Upper lobe of right lung (tissue), 1 donor: ENCODE measurements around the gene ANO3. TPM values are rescaled to one million over a fixed set of nuclear protein-coding genes. Genes with fewer than 3 reads are reported as not detected.

ENCODE experiments used
- ATAC-seq: fragments of 200-7000 bp; cut with Tn5 transposase; one replicate; pipeline ENCODE4 v1.9.1; 2020; ENCODE audit warnings: mild to moderate bottlenecking, moderate library complexity
- DNase-seq: peaks from one replicate; pipeline ENCODE4 v3.0.0-alpha.2; 2020
- H3K27ac ChIP-seq: fragments of 200-600 bp; one replicate; pipeline ENCODE4 v1.8.0; 2022
- H3K27me3 ChIP-seq: fragments of 200-600 bp; one replicate; pipeline ENCODE4 v1.8.0; 2022; ENCODE audit warnings: mild to moderate bottlenecking
- H3K36me3 ChIP-seq: fragments of 200-600 bp; one replicate; pipeline ENCODE4 v1.8.0; 2022
- H3K4me1 ChIP-seq: fragments of 200-600 bp; one replicate; pipeline ENCODE4 v1.8.0; 2022
- H3K4me3 ChIP-seq: fragments of 200-600 bp; one replicate; pipeline ENCODE4 v1.8.0; 2022; ENCODE audit warnings: mild to moderate bottlenecking
- H3K9me3 ChIP-seq: fragments of 200-600 bp; one replicate; pipeline ENCODE4 v1.8.0; 2022
- intact Hi-C: fragments of 100-400 bp; cut with DNase I; formaldehyde crosslinking; loops from one replicate; pipeline ENCODE4 v1.11.0; 2022
- total RNA-seq: library from RNA; stranded (reverse); fragmentation: NEBNext Ultra II Directional; extraction: Animal tissue kit (Norgen Biotek cat#: 25700); gene quantifications from one replicate; pipeline ENCODE4 v1.2.1, GENCODE V29; 2021
- TF ChIP-seq, protein P1 (sequence below): fragments of 200-600 bp; IDR thresholded peaks from one replicate; pipeline ENCODE4 v1.8.0; 2022; ENCODE audit warnings: antibody characterized with exemption
- donor health status: DM: no; HTN: yes; CAD: no; lungs with severe emphysema.

ANO3 gene
- total RNA-seq, 1 donor from 2014 or later, result 1.2 TPM

DNA sequence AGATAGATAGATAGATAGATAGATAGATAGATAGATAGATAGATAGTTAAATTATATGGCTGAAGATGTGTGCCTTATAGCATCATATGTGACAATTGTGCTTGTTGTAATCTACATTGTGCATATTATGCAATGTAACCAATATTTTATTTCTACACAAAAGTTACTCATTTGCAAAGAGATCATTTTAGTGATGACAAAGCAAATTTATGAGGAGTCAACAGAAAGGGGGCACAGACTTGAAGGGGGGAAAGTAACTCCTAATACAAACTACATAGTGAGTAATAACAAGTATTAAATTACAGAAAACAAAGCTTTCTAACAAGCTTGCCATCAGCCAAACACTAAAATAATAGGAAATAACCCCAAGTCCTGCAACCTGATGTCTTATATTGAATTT is 133.3 kb downstream of the ANO3 start:
- TF ChIP-seq, protein P1, sequence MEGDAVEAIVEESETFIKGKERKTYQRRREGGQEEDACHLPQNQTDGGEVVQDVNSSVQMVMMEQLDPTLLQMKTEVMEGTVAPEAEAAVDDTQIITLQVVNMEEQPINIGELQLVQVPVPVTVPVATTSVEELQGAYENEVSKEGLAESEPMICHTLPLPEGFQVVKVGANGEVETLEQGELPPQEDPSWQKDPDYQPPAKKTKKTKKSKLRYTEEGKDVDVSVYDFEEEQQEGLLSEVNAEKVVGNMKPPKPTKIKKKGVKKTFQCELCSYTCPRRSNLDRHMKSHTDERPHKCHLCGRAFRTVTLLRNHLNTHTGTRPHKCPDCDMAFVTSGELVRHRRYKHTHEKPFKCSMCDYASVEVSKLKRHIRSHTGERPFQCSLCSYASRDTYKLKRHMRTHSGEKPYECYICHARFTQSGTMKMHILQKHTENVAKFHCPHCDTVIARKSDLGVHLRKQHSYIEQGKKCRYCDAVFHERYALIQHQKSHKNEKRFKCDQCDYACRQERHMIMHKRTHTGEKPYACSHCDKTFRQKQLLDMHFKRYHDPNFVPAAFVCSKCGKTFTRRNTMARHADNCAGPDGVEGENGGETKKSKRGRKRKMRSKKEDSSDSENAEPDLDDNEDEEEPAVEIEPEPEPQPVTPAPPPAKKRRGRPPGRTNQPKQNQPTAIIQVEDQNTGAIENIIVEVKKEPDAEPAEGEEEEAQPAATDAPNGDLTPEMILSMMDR, result no peak
- Histone ChIP-seq H3K4me1 (no peaks in the 10 kb centered on the region), H3K9me3 (no peaks in the 10 kb centered on the region), H3K27me3 (no peaks in the 10 kb centered on the region), H3K36me3 (no peaks in the 10 kb centered on the region), H3K27ac (no peak overlapping the region), H3K4me3 (no peak overlapping the region)
- intact Hi-C loops, result no loop called here
- ATAC-seq (no peak), DNase-seq (no peak)

DNA sequence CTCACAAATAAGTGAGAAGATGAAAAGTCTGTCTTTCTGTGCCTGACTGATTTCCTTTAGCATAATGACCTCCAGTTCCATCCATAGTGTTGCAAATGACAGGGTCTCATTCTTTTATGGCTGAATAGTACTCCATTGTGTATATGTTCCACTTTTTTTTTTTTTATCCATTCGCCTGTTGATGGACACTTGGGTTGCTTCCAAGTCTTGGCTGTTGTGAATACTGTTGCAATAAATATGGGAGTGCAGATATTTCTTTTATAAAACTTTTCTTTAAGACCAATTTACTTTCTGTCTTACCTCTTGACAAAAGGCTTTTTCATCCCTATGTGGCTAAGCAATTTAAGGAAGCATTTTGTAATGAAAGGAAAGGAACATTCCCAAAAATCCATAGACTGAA is 135.6 kb downstream of the ANO3 start:
- ATAC-seq, result no peak
- Histone ChIP-seq H3K27ac (no peak overlapping the region), H3K4me1 (no peaks in the 10 kb centered on the region), H3K9me3 (no peaks in the 10 kb centered on the region), H3K4me3 (no peak overlapping the region), H3K36me3 (no peaks in the 10 kb centered on the region), H3K27me3 (no peaks in the 10 kb centered on the region)
- intact Hi-C loops, result no loop called here
- DNase-seq, result no peak
- TF ChIP-seq, protein P1, result no peak

DNA sequence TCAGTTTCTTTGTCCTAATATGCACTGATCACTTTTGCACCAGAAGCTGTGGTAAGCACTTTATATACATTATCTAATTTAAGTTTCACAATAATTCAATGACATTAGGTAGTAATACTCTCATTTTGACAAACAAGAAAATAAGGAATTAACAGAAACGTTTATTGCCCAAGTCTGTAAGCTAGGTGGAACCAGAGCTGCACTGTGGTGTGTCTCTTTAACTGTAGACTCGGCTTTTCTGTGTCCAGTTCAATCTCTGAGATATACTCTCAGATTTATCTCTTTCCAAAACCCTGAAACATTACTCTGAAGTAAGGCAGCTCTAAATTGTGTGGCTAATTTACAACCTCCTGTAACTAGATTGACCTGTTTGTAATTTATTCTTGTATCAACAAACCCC is 139.1 kb downstream of the ANO3 start:
- TF ChIP-seq, protein P1, result no peak

DNA sequence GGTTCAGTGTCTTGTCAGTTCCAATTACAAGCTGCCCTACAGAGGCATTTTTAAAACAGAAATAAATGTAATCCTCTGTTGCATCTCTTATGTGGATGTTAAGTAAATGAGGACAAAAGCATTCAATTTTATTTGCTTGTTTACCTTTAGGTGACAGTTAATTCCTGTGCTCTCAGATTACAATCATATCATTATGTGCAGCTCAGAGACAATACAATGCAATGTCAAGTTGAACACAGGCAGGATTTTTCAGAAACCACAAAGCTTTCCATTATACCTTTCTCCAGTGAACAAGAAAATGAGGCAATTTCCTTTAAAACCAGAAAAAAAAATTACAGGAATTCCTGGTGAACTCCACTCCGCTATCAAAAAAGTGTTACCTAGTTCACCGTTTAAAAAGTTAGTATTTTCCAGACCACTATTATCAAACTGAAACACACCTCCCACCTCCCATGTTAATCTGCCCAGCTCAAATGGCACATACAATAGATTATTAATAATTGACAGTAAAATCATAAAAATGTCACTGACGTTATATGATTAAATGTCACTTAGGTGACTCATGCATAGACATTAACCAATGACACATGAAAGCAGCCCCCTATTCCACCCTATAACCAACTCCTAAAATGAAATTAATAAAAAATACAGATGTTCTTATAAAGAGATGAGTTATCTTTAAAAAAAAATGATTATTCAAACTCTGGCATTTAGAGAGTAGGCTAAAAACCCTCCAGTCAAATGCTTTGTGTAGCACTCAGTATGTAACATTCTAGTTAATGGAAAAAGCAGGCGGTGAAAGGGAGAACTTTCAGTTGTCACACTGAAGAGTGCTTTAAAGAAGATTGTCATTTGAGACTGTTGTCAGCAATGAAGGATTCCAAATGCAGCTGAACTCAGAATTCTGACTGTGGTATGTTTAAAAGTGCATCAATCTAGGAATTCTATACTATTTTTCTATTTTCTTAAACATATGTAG is 141.6 kb downstream of the ANO3 start:
- H3K9me3 ChIP-seq, result no peaks in the 10 kb centered on the region
- DNase-seq (no peak), ATAC-seq (no peak)
- TF ChIP-seq, protein P1, result no peak
- no peak overlapping the region for H3K27ac ChIP-seq
- intact Hi-C loops, result no loop called here
- H3K27me3 ChIP-seq, result no peaks in the 10 kb centered on the region
- no peak overlapping the region for H3K4me3 ChIP-seq
- H3K4me1 ChIP-seq, result no peaks in the 10 kb centered on the region
- H3K36me3 ChIP-seq, result no peaks in the 10 kb centered on the region

More for the DNA sequence above, 139.1 kb downstream of the ANO3 start:
- no peaks in the 10 kb centered on the region for H3K4me1 ChIP-seq
- H3K9me3 ChIP-seq, result no peaks in the 10 kb centered on the region
- intact Hi-C loops, result no loop called here
- H3K36me3 ChIP-seq, result no peaks in the 10 kb centered on the region
- H3K27ac ChIP-seq, result no peak overlapping the region
- H3K4me3 ChIP-seq, result no peak overlapping the region
- no peaks in the 10 kb centered on the region for H3K27me3 ChIP-seq
- DNase-seq (no peak), ATAC-seq (no peak)

DNA sequence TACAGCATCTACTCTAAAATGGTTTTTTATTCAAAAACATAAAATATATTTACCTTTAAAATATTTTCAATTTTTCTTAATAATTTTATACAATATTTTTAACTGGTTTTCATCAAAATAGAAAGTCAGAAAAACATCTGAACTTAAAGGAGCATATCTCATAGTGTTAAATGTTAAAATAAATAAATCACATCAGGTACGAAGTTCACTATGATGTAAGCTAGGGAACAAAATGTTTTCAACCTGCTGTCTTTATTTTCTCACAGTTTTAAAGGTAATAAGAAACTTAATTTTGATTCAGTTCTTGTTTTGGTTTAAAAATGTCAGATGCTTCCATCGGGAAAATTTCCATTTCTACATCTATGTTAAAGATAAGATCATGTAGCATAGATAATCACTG is 142.5 kb downstream of the ANO3 start:
- Histone ChIP-seq H3K4me1 (no peaks in the 10 kb centered on the region), H3K36me3 (no peaks in the 10 kb centered on the region), H3K27me3 (no peaks in the 10 kb centered on the region), H3K4me3 (no peak overlapping the region), H3K9me3 (no peaks in the 10 kb centered on the region), H3K27ac (no peak overlapping the region)
- intact Hi-C loops, result no loop called here
- no peak for ATAC-seq
- DNase-seq, result no peak
- TF ChIP-seq, protein P1, result no peak
